Stomach smooth muscle (tissue), 2 donors: ENCODE measurements around the gene SMIM36.

ENCODE experiments used
- H3K27ac ChIP-seq: one replicate; pipeline ENCODE4 v1.7.0; 2013; ENCODE audit warnings: mild to moderate bottlenecking, low read length, inconsistent platforms
- H3K27me3 ChIP-seq, 2 donors: one replicate each; pipeline ENCODE4 v1.7.0; 2013; ENCODE audit warnings: low read length in 2 of 2; ENCODE audit not compliant: insufficient read depth in 2 of 2, control insufficient read depth in 1 of 2
- H3K36me3 ChIP-seq, 2 donors: one replicate each; pipeline ENCODE4 v1.7.0; 2013; ENCODE audit warnings: low read length in 2 of 2; ENCODE audit not compliant: control insufficient read depth in 2 of 2, insufficient read depth in 2 of 2
- H3K4me1 ChIP-seq: one replicate; pipeline ENCODE4 v1.7.0; 2013; ENCODE audit warnings: low read length; ENCODE audit not compliant: control insufficient read depth, insufficient read depth
- H3K4me3 ChIP-seq, 2 donors: one replicate each; pipeline ENCODE4 v1.7.0; 2013; ENCODE audit warnings: low read length in 2 of 2
- H3K9ac ChIP-seq, 2 donors: one replicate each; pipeline ENCODE4 v1.7.0; 2013; ENCODE audit warnings: low read length in 2 of 2, mild to moderate bottlenecking in 1 of 2
- H3K9me3 ChIP-seq, 2 donors: one replicate each; pipeline ENCODE4 v1.7.0; 2013; ENCODE audit warnings: low read length in 2 of 2; ENCODE audit not compliant: control insufficient read depth in 2 of 2
- donor health status: healthy.
- donor health status: Pancreatic carcinoma.

SMIM36 gene

GRCh38 chr17:55421179-55421934, 89.9 kb downstream of the SMIM36 start, which contains the start of gene MMD:
Gene MMD (minus strand): TSS chr17:55421835. CDS start chr17:55421695, 140 bp downstream.
- H3K4me1 ChIP-seq: peaks cover 4% of the 10 kb centered on the region
- peak within 1 kb of the TSS; percentile 89 to 96 for H3K9ac ChIP-seq
- no peaks in the 10 kb centered on the region for H3K9me3 ChIP-seq
- H3K36me3 ChIP-seq: no peaks in the 10 kb centered on the region
- H3K27ac ChIP-seq: peak within 1 kb of the TSS; percentile 93
- H3K27me3 ChIP-seq: no peaks in the 10 kb centered on the region
- peak within 1 kb of the TSS; percentile 75 to 98 for H3K4me3 ChIP-seq

DNA sequence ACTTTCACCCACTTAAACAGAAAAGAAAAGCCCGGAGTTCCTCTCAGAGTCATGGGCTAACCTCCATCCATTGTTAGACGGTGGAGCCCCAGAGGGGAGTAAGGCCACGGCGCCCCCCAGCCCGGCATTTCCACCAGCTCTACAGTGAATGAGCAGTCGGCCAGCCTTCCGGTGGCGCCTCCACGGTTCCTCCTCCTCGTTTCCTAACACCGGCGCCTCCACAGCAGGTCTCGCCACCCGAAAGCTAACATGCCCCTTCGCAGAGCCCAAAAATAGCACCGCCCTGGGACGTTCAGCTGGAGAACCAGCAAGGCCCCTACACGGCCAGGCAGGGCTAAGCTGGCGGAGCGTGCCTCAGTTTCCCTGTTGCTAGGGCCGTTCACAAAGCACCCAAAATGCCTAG, 90.5 kb downstream of the SMIM36 start:
- H3K36me3 ChIP-seq: no peaks in the 10 kb centered on the region
- peak overlapping the region; percentile 93 for H3K27ac ChIP-seq
- peak overlapping the region; percentile 75 to 98 for H3K4me3 ChIP-seq
- no peaks in the 10 kb centered on the region for H3K9me3 ChIP-seq
- H3K9ac ChIP-seq: peak overlapping the region; percentile 89 to 96
- no peaks in the 10 kb centered on the region for H3K27me3 ChIP-seq
- H3K4me1 ChIP-seq: peaks cover 4% of the 10 kb centered on the region

DNA sequence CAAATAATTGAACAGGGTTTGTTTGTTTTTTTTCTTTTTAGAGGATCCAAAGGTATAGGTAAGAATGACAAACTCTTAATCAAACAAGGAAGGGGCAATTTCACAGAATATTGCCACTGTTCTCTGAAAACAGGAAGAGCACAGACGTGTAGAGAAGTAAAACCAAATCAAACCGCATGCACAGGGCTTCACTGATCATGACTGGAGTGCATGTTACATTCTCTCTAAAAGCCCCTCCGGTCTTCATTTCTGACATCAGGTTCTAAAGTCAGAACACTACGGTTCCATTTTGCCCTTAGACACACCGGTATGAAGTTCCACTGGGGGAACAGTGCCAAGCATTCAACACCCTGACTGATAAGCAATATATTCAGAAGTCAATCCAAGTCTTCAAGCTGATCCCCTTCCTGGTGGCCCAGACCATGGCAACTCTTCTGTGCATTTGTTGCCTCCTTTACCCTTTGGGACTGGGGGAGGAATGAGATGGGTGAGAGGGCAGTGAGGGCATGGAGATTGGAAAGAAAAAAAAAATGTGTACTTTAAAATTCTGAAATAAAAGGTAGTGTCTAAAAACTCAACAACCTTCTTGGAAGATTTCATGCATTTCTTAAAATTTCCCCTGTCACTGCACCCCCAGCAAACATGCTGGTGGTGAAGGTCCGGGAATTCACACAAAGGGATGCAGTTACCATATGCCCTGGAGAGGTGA, 91.0 kb downstream of the SMIM36 start:
- Histone ChIP-seq H3K36me3 (no peaks in the 10 kb centered on the region), H3K9me3 (no peaks in the 10 kb centered on the region), H3K27ac (peak overlapping the region; percentile 93), H3K9ac (peak overlapping the region; percentile 89 to 96), H3K4me3 (peak overlapping the region; percentile 75 to 98), H3K27me3 (no peaks in the 10 kb centered on the region), H3K4me1 (peaks cover 4% of the 10 kb centered on the region)

GRCh38 chr17:55418369-55419268, 92.6 kb downstream of the SMIM36 start:
- Histone ChIP-seq H3K36me3 (peaks cover 0 to 4% of the 10 kb centered on the region in 2 donors), H3K27me3 (no peaks in the 10 kb centered on the region), H3K9ac (peak overlapping the region in 1 of 2 donors; percentile 19), H3K27ac (peak overlapping the region; percentile 41), H3K4me1 (peaks cover 4% of the 10 kb centered on the region), H3K4me3 (no peak overlapping the region), H3K9me3 (no peaks in the 10 kb centered on the region)

DNA sequence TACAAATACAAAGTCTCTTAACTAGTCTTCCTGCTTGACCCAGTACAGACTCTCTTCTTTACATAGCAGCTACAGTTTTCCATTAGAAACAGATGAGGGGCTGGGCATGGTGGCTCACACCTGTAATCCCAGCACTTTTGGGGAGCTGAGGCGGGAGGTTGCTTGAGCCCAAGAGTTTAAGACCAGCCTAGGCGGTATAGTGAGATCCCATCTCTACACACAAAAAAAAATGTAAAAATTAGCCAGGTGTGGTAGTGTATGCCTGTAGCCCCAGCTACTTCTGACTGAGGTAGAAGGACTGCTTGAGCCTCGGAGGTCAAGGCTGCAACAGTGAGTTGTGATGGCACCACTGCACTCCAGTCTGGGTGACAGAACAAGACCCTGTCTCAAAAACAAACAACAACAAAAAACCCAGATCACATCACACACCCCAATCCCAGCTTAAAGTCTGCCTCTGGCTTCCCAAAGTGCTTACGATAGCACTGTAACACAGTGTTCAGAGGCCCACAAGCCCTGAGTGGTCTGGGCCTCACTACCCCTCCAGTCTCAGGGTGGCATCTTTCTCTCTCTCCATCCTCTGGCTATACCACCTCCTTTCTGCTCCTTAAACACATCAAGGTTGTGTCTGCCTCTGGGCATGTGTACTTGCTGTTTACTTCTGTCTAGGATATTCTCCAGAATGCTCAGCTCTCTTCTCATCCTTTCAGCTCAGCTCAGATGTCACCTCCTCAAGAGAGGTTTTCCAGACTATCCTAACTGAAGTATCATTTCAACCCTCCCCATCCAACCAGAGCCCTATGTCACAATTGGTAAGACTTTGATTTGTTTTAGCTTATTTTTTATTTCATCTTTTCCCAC, 93.6 kb downstream of the SMIM36 start:
- peak overlapping the region in 1 of 2 donors; percentile 19 for H3K9ac ChIP-seq

GRCh38 chr17:55416470-55417052, 94.7 kb downstream of the SMIM36 start:
- H3K9ac ChIP-seq: no peak overlapping the region
- H3K4me1 ChIP-seq: peaks cover 4% of the 10 kb centered on the region
- no peak overlapping the region for H3K4me3 ChIP-seq
- H3K9me3 ChIP-seq: no peaks in the 10 kb centered on the region
- peak overlapping the region; percentile 56 for H3K27ac ChIP-seq
- H3K27me3 ChIP-seq: no peaks in the 10 kb centered on the region
- peaks cover 0 to 7% of the 10 kb centered on the region in 2 donors for H3K36me3 ChIP-seq

More for the DNA sequence above, 93.6 kb downstream of the SMIM36 start:
- Histone ChIP-seq H3K4me1 (peaks cover 4% of the 10 kb centered on the region), H3K9me3 (no peaks in the 10 kb centered on the region), H3K27me3 (no peaks in the 10 kb centered on the region), H3K27ac (peak overlapping the region; percentile 56), H3K36me3 (peaks cover 0 to 4% of the 10 kb centered on the region in 2 donors), H3K4me3 (no peak overlapping the region)

GRCh38 chr17:55416000-55416399, 95.3 kb downstream of the SMIM36 start:
- peak overlapping the region; percentile 56 for H3K27ac ChIP-seq
- H3K27me3 ChIP-seq: no peaks in the 10 kb centered on the region
- H3K9ac ChIP-seq: no peak overlapping the region
- no peak overlapping the region for H3K4me3 ChIP-seq
- no peaks in the 10 kb centered on the region for H3K9me3 ChIP-seq
- H3K4me1 ChIP-seq: peaks cover 4% of the 10 kb centered on the region
- H3K36me3 ChIP-seq: peaks cover 2 to 11% of the 10 kb centered on the region in 2 donors

- peaks cover 4% of the 10 kb centered on the region for H3K4me1 ChIP-seq
- no peak overlapping the region for H3K9ac ChIP-seq
- H3K9me3 ChIP-seq: no peaks in the 10 kb centered on the region
- no peak overlapping the region for H3K4me3 ChIP-seq
- H3K36me3 ChIP-seq: peaks cover 11 to 19% of the 10 kb centered on the region in 2 donors
- H3K27me3 ChIP-seq: no peaks in the 10 kb centered on the region
- peak overlapping the region; percentile 19 for H3K27ac ChIP-seq
Measured at GRCh38 chr17:55414983-55415382, 96.3 kb downstream of the SMIM36 start.

DNA sequence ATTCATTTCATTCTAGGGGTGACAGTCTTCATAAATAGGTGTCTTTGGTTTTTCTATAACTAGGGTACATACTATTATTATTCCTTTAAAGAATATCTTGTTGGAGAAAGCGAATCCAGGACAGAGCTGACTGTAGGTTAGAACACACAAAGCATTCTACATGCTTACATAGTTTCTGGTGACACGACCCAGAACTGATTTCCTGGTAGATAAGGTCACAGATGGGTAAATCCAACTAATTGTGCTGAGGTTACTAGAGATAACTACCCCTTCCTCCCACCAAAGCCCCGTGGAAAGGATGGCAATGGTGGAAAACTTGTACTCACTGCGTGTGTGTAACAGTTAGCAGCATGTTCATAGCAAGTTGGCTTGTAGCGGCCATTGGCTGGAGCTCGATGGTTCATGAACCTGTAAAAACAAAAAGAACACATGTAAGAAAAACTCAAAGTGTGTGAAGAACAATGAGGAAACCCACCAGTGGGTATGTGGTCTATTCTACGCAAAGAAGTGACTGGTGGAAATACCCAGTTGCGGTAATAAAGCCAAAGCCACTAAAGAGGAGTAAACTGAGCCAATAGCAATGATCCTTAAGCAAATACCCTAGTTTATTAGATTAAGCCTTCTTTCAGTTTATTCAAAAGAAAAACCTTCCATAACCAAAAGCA, 97.3 kb downstream of the SMIM36 start:
- no peak overlapping the region for H3K27ac ChIP-seq
- H3K27me3 ChIP-seq: no peaks in the 10 kb centered on the region
- H3K36me3 ChIP-seq: peaks cover 15 to 27% of the 10 kb centered on the region in 2 donors
- H3K9ac ChIP-seq: no peak overlapping the region
- no peak overlapping the region for H3K4me3 ChIP-seq
- H3K4me1 ChIP-seq: peaks cover 4% of the 10 kb centered on the region
- H3K9me3 ChIP-seq: no peaks in the 10 kb centered on the region
